A673 (cell line): Measurements from ENCODE around the gene COLEC12. TPM values are rescaled to one million over a fixed set of nuclear protein-coding genes. Genes with fewer than 3 reads are reported as not detected.

Experiments
- BruUV-seq: library from RNA; stranded (reverse); fragments of 400-500 nt; replicated peaks from 2 replicates; lab custom pipeline; 2021; lab: Mats Ljungman, UMichigan
- CTCF ChIA-PET: fragments of 300-600 bp; sonication (Branson Sonifier 250); formaldehyde crosslinking; loops from one replicate; lab custom pipeline; 2022; ENCODE audit warnings: antibody characterized with exemption; lab: Charles Lee
- POLR2A ChIA-PET: fragments of 300-600 bp; sonication (Branson Sonifier 250); formaldehyde crosslinking; loops from one replicate; lab custom pipeline; 2022; ENCODE audit warnings: antibody characterized with exemption; ENCODE audit not compliant: low non-redundant PET; lab: Charles Lee
- DNase-seq: peaks from one replicate; pipeline ENCODE4 v3.0.0-alpha.2; 2015; ENCODE audit warnings: low spot score
- H3K27ac ChIP-seq: fragments of 200-600 bp; sonication (generic); 2 replicates; pipeline ENCODE4 v1.5.1; 2016; ENCODE audit warnings: mixed run types, low read depth, mild to moderate bottlenecking, mixed read lengths, antibody characterized with exemption, low read length; ENCODE audit not compliant: poor library complexity, severe bottlenecking
- H3K27me3 ChIP-seq: fragments of 200-600 bp; sonication (generic); replicated peaks from 2 replicates; pipeline ENCODE4 v1.6.1; 2017; ENCODE audit warnings: mixed run types, low read depth, mild to moderate bottlenecking, mixed read lengths, antibody characterized with exemption, low read length; ENCODE audit not compliant: insufficient read depth, poor library complexity
- H3K36me3 ChIP-seq: fragments of 200-600 bp; sonication (generic); 2 replicates; pipeline ENCODE4 v1.6.1; 2016; ENCODE audit warnings: mixed run types, mild to moderate bottlenecking, mixed read lengths, antibody characterized with exemption, low read length; ENCODE audit not compliant: insufficient read depth, poor library complexity, severe bottlenecking
- H3K4me1 ChIP-seq: fragments of 200-600 bp; sonication (generic); 2 replicates; pipeline ENCODE4 v1.6.1; 2017; ENCODE audit warnings: mixed run types, mild to moderate bottlenecking, mixed read lengths, antibody characterized with exemption, low read length; ENCODE audit not compliant: insufficient read depth, poor library complexity, severe bottlenecking
- H3K4me3 ChIP-seq: fragments of 200-600 bp; sonication (generic); 2 replicates; pipeline ENCODE4 v1.5.1; 2016; ENCODE audit warnings: low read depth, mixed run types, mild to moderate bottlenecking, mixed read lengths, low read length; ENCODE audit not compliant: poor library complexity, severe bottlenecking
- H3K9me3 ChIP-seq: fragments of 200-600 bp; sonication (generic); 2 replicates; pipeline ENCODE4 v1.6.1; 2016; ENCODE audit warnings: mixed run types, low read depth, mild to moderate bottlenecking, mixed read lengths, antibody characterized with exemption, low read length; ENCODE audit not compliant: poor library complexity, severe bottlenecking
- EZH2 ChIP-seq: fragments of 200-600 bp; sonication (generic); IDR thresholded peaks from 2 replicates; pipeline ENCODE4 v1.6.1; 2017; ENCODE audit warnings: borderline replicate concordance, low read depth, mild to moderate bottlenecking, mixed read lengths, antibody characterized with exemption, low read length; ENCODE audit not compliant: poor library complexity, severe bottlenecking
- intact Hi-C: fragments of 100-400 bp; cut with micrococcal nuclease; formaldehyde crosslinking; loops from one replicate; pipeline ENCODE4 v1.10.0; 2022; ENCODE audit not compliant: unreplicated experiment
- total RNA-seq: library from RNA; stranded (reverse); gene quantifications from 2 replicates; pipeline ENCODE4 v1.2.3, GENCODE V29; 2021
- TF ChIP-seq, protein P1 (sequence below): fragments of 300-800, 200-600 bp; sonication (generic); conservative IDR thresholded peaks from 2 replicates; pipeline ENCODE4 v1.5.1; 2017; ENCODE audit warnings: low read depth, mild to moderate bottlenecking, antibody characterized with exemption, low read length, moderate library complexity, mixed read lengths

COLEC12 gene
- total RNA-seq, 1 experiment from 2014 or later: 0.86 TPM

DNA sequence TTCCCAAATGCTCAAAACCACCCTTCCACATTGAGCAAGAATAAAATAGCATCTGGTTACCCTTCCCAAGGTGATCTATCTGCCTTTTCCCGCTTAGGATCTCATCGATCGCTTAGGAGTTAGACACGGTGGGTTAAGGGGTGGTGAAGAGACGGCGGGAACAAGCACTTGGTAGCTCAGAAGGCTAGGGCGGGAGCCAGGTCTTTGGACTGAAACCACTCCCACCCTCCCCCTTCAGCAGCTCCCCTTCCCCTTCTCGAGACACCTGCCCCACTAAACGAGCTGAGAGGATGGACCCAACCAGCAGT, 233.2 kb downstream of the COLEC12 start:
- Histone ChIP-seq H3K4me3 (peak overlapping the region; percentile 99), H3K9me3 (no peaks in the 10 kb centered on the region), H3K27me3 (no peaks in the 10 kb centered on the region), H3K27ac (peak overlapping the region; percentile 96), H3K4me1 (peaks cover 14% of the 10 kb centered on the region), H3K36me3 (peaks cover 24% of the 10 kb centered on the region)
- DNase-seq: no peak
- POLR2A ChIA-PET: interaction anchor here (0.6 kb wide), 1 partner anchor 326 kb away, joined by 3 read pairs; no protein-coding TSS in a partner anchor
- CTCF ChIA-PET: interaction anchor here (0.6 kb wide), 1 partner anchor 14 kb away, joined by 3 read pairs; no protein-coding TSS in a partner anchor
- intact Hi-C loops: no loop called here
- TF ChIP-seq, protein P1, sequence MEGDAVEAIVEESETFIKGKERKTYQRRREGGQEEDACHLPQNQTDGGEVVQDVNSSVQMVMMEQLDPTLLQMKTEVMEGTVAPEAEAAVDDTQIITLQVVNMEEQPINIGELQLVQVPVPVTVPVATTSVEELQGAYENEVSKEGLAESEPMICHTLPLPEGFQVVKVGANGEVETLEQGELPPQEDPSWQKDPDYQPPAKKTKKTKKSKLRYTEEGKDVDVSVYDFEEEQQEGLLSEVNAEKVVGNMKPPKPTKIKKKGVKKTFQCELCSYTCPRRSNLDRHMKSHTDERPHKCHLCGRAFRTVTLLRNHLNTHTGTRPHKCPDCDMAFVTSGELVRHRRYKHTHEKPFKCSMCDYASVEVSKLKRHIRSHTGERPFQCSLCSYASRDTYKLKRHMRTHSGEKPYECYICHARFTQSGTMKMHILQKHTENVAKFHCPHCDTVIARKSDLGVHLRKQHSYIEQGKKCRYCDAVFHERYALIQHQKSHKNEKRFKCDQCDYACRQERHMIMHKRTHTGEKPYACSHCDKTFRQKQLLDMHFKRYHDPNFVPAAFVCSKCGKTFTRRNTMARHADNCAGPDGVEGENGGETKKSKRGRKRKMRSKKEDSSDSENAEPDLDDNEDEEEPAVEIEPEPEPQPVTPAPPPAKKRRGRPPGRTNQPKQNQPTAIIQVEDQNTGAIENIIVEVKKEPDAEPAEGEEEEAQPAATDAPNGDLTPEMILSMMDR: no peak
- no peak for TF ChIP-seq EZH2
- no TSS peak for BruUV-seq

Other genes with a start within 250 kb of the COLEC12 start
- gene THOC1, start 232.7 kb downstream of the COLEC12 start, total RNA-seq: 70.9 and 76.7 TPM in 2 replicates
- not detected in 2 replicates for gene CETN1, start 79.7 kb upstream of the COLEC12 start, total RNA-seq
- 10.4 and 10.5 TPM in 2 replicates for gene CLUL1, start 96.3 kb upstream of the COLEC12 start, total RNA-seq
- 319 and 339 TPM in 2 replicates for gene TYMS, start 157.0 kb upstream of the COLEC12 start, total RNA-seq
- gene ENOSF1, start 211.9 kb upstream of the COLEC12 start, total RNA-seq: 39.2 and 48.0 TPM in 2 replicates